ENCODE measurements around the gene PDCD11.
A peak's percentile ranks its signal among the peaks of the same experiment; 100 is the strongest.
"Not testable (repeated sequence)": the region's sequence is repeated elsewhere in the genome, so short reads cannot be mapped to it uniquely, and the experiment has no call there.

Gene PDCD11

DNA sequence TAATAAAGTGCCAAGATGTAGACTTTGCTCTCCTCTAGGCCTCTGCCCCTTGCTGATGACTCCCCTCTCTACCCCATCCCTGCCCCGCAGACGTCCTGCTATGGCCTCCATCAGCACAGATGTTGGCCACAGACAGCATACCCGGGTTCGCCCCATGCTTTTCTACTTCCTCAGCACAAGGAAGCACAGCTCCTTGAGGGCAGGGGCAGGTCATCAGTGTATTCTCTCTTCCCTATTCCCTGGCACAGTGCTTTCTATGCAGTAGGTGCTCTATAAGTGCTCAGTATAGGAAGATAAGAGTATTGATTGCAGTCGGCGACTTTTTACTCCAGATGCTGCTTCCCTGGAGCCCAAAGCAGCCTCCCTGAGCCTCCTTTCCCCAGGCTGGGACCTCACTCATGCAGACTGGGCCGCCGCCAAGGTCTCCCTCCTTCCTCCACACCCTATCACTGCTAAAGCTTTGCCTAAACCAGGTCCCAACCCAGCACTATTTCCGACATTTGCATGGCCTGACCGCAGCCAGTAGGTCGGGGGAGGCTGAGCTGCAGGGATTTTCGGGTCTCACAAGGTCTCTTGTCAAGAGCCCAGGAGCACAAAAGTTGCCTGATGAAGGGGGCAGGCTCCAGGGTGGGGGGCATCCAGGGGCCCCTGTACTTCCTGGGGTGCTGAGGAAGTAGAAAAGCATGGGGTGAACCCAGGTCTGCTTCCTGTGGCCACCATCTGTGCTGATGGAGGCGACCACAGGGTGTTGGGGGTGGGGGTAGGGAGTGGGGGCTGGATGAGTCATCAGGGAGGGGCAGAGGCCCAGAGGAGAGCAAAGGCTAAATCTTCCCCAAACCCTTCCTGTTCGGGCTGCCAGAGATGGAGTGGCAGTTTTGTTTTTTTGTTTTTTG lies 74.6 kb downstream of the PDCD11 start:
- peak in 1 of 51 donors; percentile 6 for DNase-seq

DNA sequence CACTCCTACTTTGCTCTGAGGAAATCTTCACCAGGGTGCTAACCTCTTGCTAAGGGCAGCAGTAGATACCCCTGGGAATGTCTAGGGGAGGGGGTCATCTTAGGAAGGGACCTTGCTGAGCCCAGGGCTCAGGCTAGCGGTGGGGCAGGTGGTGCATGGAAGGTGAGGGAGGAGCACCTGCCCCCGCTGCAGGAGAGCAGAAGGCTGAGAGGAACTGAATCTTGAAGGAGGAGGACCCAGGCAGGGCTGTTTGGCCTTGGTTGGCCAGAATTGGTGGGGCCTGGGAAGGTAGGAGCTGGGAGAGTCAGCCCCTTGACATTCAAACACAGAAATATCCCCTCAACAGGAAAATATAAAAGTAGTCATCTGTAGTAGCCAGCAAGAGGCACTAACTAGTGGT lies 75.6 kb downstream of the PDCD11 start:
- DNase-seq: no peak

DNA sequence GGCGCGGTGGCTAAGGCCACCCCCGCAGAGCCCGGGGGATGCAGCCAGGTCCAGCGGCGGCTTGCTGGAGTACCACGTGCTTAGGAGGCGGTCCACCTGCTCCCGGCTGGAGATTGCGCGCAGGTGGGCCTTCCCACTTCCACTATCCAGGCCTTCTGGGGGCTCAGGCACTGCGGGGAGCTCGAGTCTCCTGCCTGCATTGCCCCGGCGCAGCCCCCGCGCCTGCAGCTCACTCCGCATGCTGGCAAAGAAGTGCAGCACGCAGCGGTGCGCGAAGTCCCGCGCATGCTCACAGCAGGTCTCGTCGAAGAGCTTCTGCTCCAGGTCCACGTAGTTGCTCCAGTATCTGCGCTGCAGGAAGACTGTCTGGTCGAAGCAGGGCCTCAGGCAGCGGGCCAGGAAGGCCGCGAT lies 76.8 kb downstream of the PDCD11 start:
- DNase-seq: no peak

DNA sequence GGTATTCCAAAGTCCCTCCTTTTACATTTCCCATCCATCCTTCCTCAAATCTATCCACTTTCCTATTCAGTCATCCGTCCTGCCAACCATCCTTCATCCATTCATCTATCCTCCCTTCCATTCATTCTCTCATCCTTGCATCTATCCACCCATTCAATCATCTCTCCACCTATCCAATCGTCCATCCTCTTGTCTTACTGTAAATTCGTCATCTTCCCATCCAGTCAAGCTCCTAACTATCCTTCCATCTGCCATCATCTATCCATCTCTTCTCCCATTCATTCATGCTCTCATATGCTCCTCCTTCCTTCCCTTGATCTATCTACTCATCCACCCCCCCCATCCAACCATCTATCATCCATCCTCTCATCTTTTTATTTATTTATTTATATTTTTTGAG lies 77.7 kb downstream of the PDCD11 start:
- no peak for DNase-seq

DNA sequence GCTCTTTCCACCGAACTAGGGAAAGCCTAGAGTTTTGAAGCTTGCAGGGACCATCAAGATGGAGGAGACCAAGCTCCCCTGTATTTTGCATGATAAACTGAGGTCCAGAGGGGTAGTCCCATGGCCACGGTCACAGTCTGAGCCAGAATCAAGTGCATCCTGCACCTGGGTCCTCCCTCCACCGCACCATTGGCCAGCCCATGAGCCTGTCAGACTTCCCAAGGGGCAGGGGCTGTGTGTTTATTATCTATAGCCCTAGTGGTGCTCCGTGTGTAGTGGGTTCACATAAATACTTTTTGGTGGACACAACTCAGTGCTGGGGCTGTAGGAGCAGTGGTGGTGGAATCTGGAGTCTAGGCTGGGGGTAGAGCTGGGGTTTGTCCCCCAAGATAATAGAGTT lies 79.0 kb downstream of the PDCD11 start:
- DNase-seq: no peak

DNA sequence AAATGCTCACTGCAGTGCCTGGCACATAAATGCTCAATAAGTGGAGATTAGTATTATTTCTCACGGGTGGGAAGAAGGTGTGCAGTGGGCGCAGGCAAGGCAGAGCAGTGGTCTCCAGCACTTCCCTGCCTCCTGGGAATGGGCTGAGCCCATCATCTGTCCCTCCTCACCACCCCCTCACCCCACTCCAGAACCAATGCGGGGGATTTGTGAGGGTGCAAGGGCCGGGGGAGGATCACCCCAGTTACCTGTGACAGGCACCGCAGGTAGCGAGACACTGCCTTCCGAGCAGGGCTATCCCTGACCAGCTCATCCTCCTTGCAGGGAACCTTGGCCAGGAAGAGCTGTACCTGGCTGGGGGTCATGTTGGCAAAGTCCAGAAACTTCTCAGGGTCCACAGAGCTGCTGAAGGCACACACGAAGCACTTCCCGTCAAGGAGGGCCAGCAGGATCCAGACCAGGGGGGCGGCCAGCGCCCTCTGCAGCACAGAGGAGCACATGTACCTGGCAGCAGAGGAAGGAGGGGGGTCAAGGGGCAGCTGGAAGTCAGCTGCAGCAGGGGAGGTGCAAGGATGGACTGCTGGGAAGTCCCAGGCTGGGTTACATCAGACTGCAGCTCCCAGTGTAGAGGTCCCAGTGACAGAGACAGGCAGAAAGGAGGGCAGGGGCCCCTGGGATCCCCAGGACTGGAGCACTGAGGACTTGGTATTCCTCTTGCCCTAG lies 79.8 kb downstream of the PDCD11 start:
- no peak for DNase-seq

DNA sequence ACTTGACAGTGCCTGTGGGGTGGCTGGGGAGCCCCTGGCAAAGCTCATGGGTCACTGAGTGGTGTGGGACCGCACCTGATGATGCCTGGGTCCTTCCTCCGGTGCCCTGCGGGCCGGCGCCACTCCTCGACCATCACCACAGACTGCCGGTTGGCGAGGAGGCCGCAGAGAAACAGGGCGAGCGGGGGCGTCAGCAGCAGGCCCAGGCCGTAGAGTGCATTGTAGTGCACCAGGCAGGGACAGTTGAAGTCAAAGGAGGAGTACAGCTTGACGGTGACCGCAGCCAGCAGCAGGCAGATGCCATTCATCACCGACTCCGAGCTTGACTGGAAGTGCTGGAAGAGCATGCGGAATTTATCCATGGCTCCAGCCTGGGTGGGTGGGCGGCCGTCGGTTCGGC lies 82.2 kb downstream of the PDCD11 start:
- DNase-seq: no peak

DNA sequence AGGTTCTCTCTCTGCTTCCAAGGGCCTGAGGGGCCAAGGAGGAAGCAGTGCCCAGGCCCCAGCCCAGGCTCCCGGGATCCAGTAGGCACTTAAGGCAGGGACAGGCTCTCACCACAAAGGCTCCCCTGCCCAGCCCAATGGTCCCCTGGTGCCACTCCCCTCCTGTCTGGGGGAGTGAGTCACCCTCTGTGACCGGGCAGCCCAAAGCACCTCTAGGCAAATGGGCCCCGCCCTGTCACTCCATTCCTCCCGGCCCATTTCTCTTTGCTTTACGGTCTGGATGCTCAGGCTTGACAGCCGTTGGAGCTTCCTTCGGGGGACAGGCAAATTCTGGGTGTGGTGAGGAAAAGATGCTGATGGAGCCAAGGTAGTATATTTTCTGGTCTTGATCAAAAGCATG lies 82.7 kb downstream of the PDCD11 start, which contains the start of gene CALHM3:
CALHM3 (minus strand) TSS at position 106 of the 400 bp plus-strand sequence. CDS start 208 bp downstream, outside the sequence.
- DNase-seq: no peak

DNA sequence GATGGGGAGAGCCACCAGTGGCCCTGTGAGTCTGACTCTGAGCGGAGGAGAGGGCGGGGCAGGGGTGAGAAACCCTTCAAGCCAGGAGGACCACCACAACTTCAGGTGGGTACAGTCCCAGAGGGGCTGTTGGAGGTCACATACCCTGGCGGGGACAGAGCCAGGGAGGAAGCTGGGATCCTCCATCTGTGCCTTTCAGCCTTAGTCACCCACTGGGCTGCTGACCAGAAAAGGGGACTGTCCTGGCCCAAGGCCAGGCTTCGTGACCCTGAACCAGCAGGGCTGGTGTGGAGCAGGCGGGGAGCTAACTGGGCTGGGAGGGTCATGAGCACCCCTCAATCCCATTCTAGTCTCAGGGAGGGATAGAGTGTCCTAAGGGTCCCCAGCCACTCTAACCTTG lies 84.1 kb downstream of the PDCD11 start:
- DNase-seq: peak in 1 of 51 donors; percentile 5

DNA sequence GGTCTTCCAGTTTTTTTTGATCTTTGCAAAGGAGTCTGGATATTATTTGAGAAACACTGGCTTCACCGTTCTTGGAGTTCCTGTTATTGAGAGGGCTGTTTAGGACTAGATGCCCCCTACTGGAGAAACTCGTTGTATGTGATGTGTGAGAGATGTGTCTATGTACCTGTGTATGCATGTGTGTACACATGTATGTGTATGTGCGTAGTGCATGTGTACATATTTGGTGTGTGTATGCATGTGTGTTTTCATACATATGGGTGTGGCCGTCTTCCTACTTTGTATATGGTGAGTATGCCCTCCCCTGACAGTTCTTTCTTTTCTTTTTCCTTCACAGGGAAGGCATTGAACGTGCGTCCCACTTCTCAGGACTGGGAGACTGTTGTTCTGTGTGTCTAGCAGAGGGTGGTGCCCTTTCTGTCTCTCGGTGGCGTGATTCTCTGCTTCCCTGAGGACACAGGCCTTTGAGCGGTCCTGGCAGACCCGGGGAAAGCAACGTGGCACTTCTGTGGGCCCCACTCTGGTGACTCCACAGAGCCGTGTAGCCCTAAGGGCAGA lies 85.6 kb downstream of the PDCD11 start:
- DNase-seq: peak in 1 of 51 donors; percentile 10

DNA sequence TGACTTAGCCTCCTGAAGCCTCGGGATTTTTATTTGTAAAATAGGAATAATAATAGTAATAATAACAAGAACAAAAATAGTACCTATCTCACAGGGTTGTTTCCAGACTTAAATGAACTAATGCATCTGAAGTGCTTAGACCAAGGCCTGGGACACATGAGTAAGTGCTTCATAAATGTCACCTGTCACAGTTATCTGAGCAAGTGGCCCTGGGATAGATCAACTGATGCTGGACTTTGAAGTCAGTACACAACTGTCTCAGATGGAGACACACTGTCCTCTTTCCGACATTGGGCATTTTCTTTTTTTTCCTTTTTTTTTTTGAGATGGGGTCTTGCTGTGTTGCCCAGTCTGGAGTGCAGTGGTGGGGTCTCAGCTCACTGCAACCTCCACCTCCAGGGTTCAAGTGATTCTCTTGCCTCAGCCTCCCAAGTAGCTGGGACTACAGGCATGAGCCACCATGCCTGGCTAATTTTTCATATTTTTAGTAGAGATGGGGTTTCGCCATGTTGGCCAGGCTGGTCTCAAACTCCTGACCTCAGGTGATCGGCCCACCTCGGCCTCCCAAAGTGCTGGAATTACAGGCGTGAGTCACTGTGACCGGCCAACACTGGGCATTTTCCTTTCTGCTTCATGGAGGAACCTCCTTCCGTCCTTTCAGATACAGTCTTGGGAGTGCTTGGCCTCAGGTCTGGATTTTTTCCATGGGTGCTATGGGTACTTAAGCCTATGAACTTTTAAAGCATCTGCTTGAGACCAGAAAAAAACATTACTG lies 90.4 kb downstream of the PDCD11 start:
- DNase-seq: not testable (repeated sequence)

DNA sequence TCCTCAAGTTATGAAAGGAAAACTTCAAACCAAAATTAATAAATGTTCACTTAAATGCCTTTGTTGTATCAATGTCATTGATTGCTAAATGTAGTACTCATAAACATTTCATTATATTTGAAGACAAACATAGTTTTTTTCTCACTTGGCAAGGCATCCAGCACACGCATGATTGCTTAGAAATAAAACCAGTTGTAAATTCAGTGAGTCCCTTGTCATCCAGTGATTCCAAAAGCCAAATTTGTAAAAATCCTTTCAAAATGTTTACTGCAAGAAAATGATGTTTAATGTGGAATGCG lies 90.9 kb downstream of the PDCD11 start:
- no peak for DNase-seq

DNA sequence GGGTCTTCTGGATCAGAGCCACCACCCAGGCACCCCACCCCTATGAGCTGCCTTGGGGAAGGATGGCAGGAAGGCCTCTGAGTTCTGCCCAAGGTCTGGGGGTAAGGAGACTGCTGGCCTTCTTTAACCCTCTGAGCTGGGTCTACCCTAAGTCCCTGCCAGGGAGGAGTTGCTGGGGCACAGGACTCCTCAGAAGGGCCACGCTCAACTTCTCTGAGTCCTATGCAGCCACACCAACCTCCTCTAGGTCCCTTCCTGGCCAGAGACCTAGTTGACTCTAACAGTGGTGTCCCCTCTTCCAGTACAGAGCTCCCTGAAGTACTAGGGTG lies 94.5 kb downstream of the PDCD11 start:
- no peak for DNase-seq

DNA sequence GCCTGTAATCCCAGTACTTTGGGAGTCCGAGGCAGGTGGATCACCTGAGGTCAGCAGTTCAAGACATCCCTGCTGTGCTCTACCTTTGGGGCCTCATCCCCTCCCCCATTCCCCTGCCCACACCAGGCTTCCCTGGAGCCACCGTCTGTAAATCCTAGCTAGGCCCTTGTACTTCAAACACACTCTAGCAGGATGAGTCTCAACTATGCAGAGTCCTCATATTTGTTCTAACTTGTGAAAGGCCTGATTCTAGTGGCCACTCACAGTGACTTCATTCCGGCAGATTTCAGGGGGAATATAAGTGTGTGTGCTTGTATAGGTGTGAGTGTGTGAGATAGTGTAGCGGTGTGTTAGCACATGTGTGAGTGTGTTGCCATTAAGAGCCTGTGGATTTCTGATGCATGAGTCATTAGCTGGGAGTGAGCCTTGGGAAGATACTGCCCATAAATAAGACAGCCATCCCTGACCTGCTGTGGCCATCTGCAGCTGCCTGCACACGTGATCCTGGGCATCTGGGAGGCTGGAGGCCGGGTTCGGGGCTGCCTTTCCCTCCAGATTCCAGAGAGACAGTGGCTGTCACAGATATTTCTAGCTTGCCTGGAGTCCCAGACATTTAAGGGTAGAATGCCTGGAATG lies 95.4 kb downstream of the PDCD11 start:
- DNase-seq: no peak

DNA sequence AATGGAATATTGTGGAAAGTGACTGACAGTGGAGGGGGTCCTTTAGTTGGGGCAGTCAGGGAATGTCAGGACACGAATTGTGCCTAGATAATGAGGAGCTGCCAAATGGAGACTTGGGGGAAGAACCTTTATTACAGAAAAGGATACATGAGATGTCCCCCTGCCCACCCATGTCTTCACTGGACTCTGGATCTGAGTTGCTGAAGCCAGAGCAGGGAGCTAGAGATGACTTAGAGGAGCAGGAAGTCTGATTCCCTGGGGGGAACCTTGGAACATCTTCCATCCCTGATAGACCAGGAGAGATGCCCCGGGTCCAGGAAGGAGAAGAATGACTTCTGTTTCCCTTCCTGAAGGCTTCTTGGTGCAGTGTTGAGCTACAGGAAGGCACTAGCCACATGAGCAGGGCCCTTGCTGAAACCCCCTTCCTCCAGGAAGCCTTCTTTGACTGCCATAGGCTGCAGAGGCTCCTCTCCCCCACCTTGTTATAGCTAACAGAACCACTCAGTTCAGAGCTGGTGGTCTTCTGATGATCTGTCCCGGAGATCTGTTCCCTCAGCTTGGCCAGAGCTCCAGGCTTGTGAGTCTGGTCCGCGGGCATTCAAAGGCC lies 96.3 kb downstream of the PDCD11 start:
- no peak for DNase-seq

DNA sequence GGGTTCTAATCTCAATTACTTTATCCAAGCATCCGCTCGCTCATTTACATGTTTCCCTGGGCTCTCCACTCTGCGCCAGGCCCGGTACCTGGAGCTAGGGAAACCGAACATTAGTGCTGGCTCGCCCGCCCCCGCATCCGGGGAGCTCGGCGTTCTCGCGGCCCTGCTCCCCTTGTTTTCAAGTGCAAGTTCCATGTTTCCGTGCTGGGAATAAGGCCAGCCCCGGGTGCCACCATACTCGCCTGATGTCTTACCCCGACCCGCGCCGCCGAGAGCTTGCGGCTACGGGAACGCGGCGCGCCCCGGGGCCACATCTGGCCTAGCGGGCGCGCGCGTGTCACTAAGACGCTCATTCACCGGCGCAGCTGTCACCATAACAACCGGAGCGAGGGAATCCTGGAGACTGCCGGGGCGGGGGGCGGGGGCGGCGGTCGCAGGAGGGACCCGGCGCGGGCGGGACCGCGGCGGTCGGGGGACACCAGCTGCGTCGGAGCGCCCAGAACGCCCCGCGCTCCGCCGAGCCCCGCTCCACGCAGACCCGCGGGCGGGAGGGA lies 97.0 kb downstream of the PDCD11 start, which contains the start of gene NEURL1:
NEURL1 (plus strand) TSS at position 344 of the 554 bp plus-strand sequence. CDS start 683 bp downstream, outside the sequence.
- DNase-seq: peak in 24 of 51 donors; percentile 9 to 59 (median 33)

DNA sequence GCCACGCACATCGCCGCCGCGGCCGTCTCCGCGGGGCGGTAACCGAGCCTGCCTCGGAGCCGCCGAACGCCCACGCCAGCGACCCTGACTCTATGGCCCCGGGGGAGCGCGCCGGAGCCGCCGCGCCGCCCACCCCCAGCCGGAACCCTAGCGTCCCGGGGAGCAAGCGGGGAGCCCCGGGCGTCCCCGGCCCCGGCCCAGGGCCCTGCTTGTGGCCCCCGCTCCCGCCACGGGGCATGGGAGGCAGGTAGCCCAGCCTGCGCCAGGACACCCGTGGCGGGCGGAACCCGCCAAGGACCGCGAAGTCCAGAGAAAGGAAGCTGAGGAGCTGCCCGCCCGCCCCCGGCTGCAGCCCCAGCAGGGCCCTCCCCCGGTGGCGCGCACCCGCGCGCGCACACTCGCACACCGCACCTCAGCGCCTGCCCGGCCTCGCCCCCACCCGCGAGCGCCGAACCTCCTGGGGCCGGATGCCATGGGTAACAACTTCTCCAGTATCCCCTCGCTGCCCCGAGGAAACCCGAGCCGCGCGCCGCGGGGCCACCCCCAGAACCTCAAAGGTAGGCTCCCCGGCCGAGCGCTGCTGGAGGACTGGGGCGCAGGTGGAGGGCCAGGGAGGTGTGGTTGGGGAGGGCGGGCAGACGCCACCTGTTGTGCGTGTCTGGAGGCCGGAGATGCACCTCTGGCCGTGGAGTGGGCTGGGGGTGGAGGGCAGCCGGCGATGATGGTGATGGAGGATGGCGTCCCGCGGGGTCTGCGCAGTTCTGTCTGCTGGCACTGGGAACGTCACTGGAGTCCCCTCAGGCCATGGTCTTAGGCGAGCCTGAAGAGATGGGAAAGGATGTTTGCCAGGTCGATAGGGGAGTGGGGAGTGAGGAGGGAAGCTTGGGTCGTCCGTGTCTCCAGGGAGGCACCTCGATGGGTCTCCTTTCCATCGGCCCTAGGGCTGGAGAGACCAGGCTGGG lies 97.8 kb downstream of the PDCD11 start:
- DNase-seq: peak in 5 of 51 donors; percentile 16 to 33 (median 20)

DNA sequence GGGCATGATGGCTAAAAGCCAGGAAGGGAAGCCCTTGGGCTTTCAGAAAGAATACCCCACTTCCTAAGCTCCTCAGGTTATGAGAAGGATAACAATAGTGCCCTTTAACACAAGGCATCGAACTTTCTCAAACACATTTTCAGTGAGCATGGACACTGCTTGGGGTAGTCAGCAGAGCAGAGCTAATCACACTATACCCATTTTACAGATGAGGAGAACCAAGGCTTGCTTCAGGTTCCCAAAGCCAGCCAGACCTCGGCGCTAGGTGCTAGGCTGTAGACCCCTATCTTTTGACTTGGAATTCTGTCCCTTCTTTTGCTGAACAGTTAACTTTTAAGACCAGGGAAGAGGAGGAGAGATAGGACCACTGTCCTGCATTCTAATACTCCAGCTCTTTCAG lies 98.9 kb downstream of the PDCD11 start:
- DNase-seq: no peak

Measured in hypothalamus (tissue), 51 donors.